ENCODE data around the gene CENPQ.

GRCh38 chr6:49515485-49516146 lies 52.4 kb downstream of the CENPQ start:
- TF ChIP-seq JUNB (IDR thresholded peaks at IDR 0.05; ENCODE audit: unreplicated experiment) (no peak), CTCF (conservative IDR thresholded peaks at IDR 0.05; ENCODE audit: low read depth in 2 of 2) (no peak), EZH2 (IDR thresholded peaks at IDR 0.05; ENCODE audit: low read depth, unreplicated experiment) (no peak), ZNF114 (CRISPR knock-in tag; IDR thresholded peaks at IDR 0.05) (no peak), ZNF331 (CRISPR knock-in tag; IDR thresholded peaks at IDR 0.05; ENCODE audit: low read depth) (no peak), EZH2phosphoT487 (IDR thresholded peaks at IDR 0.05; ENCODE audit: unreplicated experiment) (no peak), CREB1 (CRISPR knock-in tag; IDR thresholded peaks at IDR 0.05; ENCODE audit: low read depth) (no peak), POLR2AphosphoS5 (IDR thresholded peaks at IDR 0.05; ENCODE audit: low read depth) (no peak)
- TF ChIP-seq, protein P1, sequence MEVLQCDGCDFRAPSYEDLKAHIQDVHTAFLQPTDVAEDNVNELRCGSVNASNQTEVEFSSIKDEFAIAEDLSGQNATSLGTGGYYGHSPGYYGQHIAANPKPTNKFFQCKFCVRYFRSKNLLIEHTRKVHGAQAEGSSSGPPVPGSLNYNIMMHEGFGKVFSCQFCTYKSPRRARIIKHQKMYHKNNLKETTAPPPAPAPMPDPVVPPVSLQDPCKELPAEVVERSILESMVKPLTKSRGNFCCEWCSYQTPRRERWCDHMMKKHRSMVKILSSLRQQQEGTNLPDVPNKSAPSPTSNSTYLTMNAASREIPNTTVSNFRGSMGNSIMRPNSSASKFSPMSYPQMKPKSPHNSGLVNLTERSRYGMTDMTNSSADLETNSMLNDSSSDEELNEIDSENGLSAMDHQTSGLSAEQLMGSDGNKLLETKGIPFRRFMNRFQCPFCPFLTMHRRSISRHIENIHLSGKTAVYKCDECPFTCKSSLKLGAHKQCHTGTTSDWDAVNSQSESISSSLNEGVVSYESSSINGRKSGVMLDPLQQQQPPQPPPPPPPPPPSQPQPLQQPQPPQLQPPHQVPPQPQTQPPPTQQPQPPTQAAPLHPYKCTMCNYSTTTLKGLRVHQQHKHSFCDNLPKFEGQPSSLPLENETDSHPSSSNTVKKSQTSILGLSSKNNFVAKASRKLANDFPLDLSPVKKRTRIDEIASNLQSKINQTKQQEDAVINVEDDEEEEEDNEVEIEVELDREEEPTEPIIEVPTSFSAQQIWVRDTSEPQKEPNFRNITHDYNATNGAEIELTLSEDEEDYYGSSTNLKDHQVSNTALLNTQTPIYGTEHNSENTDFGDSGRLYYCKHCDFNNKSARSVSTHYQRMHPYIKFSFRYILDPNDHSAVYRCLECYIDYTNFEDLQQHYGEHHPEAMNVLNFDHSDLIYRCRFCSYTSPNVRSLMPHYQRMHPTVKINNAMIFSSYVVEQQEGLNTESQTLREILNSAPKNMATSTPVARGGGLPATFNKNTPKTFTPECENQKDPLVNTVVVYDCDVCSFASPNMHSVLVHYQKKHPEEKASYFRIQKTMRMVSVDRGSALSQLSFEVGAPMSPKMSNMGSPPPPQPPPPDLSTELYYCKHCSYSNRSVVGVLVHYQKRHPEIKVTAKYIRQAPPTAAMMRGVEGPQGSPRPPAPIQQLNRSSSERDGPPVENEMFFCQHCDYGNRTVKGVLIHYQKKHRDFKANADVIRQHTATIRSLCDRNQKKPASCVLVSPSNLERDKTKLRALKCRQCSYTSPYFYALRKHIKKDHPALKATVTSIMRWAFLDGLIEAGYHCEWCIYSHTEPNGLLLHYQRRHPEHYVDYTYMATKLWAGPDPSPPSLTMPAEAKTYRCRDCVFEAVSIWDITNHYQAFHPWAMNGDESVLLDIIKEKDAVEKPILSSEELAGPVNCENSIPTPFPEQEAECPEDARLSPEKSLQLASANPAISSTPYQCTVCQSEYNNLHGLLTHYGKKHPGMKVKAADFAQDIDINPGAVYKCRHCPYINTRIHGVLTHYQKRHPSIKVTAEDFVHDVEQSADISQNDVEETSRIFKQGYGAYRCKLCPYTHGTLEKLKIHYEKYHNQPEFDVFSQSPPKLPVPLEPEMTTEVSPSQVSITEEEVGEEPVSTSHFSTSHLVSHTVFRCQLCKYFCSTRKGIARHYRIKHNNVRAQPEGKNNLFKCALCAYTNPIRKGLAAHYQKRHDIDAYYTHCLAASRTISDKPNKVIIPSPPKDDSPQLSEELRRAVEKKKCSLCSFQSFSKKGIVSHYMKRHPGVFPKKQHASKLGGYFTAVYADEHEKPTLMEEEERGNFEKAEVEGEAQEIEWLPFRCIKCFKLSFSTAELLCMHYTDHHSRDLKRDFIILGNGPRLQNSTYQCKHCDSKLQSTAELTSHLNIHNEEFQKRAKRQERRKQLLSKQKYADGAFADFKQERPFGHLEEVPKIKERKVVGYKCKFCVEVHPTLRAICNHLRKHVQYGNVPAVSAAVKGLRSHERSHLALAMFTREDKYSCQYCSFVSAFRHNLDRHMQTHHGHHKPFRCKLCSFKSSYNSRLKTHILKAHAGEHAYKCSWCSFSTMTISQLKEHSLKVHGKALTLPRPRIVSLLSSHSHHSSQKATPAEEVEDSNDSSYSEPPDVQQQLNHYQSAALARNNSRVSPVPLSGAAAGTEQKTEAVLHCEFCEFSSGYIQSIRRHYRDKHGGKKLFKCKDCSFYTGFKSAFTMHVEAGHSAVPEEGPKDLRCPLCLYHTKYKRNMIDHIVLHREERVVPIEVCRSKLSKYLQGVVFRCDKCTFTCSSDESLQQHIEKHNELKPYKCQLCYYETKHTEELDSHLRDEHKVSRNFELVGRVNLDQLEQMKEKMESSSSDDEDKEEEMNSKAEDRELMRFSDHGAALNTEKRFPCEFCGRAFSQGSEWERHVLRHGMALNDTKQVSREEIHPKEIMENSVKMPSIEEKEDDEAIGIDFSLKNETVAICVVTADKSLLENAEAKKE (CRISPR knock-in tag; IDR thresholded peaks at IDR 0.05), result no peak
- TF ChIP-seq, protein P2, sequence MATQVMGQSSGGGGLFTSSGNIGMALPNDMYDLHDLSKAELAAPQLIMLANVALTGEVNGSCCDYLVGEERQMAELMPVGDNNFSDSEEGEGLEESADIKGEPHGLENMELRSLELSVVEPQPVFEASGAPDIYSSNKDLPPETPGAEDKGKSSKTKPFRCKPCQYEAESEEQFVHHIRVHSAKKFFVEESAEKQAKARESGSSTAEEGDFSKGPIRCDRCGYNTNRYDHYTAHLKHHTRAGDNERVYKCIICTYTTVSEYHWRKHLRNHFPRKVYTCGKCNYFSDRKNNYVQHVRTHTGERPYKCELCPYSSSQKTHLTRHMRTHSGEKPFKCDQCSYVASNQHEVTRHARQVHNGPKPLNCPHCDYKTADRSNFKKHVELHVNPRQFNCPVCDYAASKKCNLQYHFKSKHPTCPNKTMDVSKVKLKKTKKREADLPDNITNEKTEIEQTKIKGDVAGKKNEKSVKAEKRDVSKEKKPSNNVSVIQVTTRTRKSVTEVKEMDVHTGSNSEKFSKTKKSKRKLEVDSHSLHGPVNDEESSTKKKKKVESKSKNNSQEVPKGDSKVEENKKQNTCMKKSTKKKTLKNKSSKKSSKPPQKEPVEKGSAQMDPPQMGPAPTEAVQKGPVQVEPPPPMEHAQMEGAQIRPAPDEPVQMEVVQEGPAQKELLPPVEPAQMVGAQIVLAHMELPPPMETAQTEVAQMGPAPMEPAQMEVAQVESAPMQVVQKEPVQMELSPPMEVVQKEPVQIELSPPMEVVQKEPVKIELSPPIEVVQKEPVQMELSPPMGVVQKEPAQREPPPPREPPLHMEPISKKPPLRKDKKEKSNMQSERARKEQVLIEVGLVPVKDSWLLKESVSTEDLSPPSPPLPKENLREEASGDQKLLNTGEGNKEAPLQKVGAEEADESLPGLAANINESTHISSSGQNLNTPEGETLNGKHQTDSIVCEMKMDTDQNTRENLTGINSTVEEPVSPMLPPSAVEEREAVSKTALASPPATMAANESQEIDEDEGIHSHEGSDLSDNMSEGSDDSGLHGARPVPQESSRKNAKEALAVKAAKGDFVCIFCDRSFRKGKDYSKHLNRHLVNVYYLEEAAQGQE (IDR thresholded peaks at IDR 0.05; ENCODE audit: unreplicated experiment), result no peak
